NCI-H526 treated with DMSO at 0.1 percent for 48 hours (cell line): ENCODE measurements around the gene MARCHF5.

Experiments
- DNase-seq: peaks from one replicate; lab custom pipeline; 2025; lab: John Stamatoyannopoulos, UW

The MARCHF5 gene, protein sequence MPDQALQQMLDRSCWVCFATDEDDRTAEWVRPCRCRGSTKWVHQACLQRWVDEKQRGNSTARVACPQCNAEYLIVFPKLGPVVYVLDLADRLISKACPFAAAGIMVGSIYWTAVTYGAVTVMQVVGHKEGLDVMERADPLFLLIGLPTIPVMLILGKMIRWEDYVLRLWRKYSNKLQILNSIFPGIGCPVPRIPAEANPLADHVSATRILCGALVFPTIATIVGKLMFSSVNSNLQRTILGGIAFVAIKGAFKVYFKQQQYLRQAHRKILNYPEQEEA

DNA sequence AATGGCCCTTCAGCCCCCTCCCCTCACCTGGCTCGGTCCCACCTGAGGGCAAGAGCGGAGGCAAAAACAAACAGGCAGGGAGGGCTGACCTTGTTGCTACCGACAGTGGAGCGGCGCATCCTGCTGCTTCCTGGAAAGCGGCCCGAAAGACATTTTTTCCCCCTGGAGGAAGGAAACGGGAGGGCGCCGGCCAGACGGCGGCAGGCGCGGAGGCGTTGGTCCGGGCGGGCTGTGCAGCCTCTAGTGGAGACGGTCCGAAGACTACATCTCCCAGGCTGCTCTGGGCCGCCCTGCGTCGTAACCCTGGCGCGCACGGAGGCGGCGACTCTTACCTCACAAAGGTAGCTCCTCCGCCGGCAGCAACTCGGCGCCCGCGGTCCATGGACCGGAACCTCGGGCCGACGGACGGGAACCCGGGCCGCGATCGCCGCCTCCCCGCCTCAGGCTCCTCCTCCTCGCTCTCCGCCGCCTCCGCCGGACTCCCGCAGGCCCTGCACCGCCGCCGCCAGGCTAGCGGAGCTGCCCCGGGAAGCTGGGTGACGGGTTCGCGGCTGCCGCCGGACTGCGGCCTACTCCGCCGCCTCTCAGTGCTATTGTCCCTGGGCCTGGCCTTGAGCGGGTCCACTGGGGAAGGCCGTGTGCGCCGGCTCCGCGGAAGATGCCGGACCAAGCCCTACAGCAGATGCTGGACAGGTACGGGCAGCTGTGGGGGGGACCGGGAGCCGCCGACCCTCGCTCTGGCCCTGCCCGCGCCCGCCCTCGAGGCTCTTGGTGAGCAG is at the start of gene MARCHF5, which contains the start of gene CPEB3:
Gene MARCHF5, plus strand, starts transcription at position 331 of the 779 bp plus-strand sequence. Its CDS starts 328 bp downstream, at position 659.
Gene CPEB3, minus strand, starts transcription at position 242 of the 779 bp plus-strand sequence. CDS start 50,728 bp downstream, outside the sequence.
- DNase-seq = peak; percentile 85

DNA sequence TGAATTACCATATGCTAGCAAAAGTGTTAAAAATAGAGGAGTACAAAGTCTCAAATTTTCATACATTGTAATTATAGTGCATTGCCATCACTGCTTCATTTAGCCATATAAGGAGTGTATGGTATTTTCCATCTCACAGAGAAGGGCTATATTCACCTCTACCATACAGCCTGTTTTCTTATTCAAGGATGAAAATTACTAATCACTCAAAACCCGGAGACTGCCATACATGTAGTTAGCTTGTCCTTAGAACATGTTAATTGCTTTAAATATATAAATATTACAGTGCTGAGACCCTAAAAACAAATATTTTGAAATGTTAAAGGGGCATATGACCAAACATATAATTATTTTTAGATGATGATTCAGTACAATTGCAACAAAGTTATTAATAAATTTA is 49.5 kb upstream of the MARCHF5 start:
- DNase-seq = no peak

DNA sequence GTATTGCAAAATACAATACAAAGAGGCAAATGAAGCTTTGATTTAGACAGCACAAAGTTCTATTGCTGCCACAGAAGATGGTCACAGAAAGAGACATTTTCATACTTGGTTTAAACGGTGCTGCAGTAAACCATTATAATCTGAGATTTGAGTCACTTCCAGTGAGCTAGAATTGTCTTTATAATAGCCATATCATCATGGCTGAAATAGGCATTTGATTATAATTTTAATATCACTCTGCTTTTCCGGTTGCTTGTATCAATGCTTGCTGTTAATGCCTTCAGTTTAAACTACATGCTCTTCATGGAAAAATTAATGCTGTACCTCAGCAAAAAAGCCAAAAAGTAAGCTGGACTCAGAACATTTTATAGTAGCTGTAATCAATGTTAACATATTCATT is 48.6 kb upstream of the MARCHF5 start:
- no peak for DNase-seq

- DNase-seq = peak; percentile 82
Measured at GRCh38 chr10:92242910-92243671, 47.9 kb upstream of the MARCHF5 start.

GRCh38 chr10:92244796-92245195 is 46.2 kb upstream of the MARCHF5 start:
- no peak for DNase-seq

DNA sequence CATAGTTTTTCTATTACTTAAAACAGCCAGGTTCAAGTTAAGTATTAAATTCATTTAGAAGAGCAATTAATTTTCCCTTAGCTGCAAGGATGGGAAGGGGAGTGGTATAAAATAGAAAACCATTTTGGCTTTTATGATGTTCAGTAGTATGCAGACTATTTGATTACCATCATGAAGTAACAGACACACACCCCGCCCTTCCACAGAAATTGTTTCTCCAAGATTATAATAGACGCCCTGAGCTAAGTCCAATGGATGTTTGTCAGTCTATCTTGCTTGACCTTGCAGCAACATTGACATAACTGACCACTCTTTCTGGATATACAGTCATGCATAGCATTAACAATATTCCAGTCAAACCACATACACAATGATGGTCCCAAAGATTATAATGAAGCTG is 42.4 kb upstream of the MARCHF5 start:
- DNase-seq = no peak

DNA sequence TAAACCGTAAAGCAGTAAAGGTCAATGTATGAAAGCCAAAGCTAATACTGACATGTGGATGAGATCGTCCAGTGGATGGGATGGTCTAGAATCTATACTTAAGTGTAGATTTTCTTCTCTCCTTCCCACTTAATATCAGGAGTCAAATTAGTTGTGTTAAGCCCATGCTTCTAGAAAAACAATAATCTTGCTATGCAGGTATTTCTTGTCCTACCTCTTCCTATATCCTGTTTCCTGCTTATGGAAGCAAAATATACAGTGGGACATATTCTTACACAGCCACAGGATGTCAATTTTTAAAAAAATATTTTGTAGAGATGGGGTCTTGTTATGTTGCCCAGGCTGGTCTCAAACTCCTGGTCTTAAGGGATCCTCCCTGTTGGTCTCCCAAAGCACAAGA is 27.6 kb upstream of the MARCHF5 start:
- no peak for DNase-seq

GRCh38 chr10:92264249-92264648 is 26.7 kb upstream of the MARCHF5 start:
- DNase-seq = no peak

DNA sequence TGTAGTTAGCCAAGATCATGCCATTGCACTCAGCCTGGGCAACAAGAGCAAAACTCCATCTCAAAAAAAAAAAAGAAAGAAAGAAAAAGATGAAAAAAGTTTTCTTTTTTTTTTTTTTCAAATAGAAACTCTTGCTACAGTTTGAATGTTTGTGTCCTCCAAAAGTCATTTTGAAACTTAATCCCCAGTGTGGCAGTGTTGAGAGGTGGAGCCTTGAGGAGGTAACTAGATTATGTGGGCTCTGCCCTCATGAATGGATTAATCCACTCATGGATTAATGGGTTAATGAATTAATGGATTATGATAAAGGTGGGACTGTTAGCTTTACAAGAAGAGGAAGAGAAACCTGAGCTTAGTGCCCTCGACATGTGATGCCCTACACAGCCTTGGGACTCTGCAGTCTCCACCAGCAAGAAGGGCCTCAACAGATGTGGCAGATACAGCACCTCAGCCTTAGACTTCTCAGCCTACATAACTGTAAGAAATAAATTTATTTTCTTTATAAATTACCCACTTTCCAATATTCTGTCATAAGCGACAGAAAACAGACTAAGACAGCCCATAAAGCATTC is 25.2 kb upstream of the MARCHF5 start:
- DNase-seq = no peak

- no peak for DNase-seq
Measured at GRCh38 chr10:92267343-92267742, 23.6 kb upstream of the MARCHF5 start.

DNA sequence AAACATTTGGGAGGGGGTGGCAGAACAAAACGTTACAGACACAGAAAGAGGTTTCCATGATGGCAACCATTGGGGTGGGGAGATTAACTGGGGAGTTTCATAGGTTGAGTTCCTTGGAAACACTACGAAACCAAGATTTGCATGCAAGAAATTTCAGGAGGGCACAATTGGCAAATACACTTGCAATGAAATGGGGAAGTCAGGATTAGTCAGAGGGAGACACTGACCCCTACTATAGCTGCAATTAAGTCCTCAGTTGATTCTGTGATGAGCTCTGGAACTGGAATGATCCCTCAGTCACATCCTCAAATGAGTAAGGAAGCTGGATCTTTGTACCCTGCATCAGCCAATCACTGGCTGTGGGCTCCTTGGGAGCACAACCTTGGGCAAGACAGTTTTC is 22.2 kb upstream of the MARCHF5 start:
- DNase-seq = no peak

DNA sequence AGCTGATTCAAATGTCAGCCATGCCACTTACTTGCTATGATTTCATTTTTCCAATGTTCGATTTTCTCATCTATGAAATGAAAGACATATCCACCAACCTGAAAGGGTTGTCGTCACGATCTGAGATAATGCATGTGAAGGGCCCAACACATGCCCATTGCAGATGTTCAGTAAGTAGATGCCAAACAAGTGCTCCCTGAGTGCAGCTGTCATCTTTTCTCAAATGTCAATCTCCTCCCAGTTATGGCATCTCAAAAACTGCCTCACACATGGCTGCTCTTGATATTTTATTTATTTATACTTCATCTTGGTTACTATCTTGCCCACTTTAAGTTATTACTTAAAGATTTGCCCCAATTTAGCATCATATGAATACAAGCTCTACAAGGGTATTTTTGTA is 16.9 kb upstream of the MARCHF5 start:
- no peak for DNase-seq

DNA sequence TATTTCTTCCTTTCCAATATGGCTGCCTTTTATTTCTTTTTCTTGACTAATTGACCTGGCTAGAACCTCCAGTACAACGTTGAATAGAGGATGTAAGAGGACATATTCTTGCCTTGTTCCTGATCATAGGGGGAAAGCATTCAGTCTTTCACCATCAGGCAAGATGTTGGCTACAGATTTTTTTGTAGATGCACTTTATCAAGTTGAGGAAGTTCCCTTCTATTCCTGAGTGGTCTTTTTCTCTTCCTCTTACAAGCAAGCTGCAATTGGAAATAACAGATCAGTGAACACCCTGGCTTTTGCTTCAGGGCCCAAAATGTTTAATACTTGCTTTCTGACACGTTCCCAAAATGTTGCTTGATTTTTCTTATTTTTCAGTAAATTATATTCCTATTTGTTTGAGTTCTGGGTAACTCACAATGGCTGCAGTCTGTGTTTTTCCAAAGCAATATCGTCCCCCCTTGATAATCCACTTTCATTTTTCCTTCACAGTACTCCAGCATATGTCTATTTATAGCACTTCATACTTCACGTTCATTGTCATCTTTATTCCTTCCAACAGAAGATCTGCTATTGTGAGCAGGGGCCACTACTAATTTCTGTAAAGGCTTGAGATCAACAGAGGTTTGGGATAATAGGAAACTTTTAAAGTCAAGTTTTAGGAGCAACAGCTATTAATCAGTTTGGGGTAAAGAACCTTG is 11.8 kb upstream of the MARCHF5 start:
- DNase-seq = no peak

GRCh38 chr10:92284112-92284704 is 6.8 kb upstream of the MARCHF5 start:
- no peak for DNase-seq

DNA sequence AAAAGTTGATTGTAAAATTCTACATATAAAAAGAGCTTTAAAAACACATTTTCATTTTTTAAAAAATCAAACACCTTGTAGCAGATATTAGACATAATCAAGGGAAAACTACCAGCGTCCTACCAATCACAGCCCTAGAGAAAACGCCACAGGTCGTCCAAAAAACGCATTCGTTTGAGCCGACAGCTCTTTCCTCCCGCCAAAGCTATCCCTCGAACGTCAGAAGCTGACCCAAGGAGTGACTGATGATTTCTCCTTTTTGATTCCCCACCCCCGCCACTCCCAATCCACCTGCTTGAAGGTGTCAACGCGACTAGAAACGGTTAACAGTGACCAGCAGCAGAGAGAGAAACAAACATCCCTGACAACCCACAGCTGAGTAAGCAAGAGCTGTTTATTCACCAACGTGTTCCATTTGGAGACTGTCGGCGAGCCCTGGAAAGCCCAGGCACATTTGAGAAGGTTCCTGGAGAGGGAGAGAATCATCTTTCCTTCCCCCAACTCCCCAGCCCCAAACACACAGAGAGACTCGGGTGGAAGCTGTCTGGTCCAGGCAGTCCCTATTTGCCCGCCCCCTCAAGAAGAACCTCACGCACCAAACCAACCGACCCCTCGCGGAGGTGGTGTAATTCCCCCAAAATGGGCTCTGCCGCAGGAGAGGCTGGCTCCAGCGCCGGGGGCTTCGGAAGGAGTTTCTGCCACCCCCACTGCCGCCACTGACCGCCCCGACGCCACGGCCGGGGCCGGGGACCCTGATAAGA is 711 bp upstream of the MARCHF5 start:
- DNase-seq = peak; percentile 56

GRCh38 chr10:92291616-92291865 is 574 bp downstream of the MARCHF5 start:
- no peak for DNase-seq

- DNase-seq = peak; percentile 3
Measured at GRCh38 chr10:92291921-92292845, 1.2 kb downstream of the MARCHF5 start.

GRCh38 chr10:92298487-92298886 is 7.5 kb downstream of the MARCHF5 start:
- DNase-seq = no peak

DNA sequence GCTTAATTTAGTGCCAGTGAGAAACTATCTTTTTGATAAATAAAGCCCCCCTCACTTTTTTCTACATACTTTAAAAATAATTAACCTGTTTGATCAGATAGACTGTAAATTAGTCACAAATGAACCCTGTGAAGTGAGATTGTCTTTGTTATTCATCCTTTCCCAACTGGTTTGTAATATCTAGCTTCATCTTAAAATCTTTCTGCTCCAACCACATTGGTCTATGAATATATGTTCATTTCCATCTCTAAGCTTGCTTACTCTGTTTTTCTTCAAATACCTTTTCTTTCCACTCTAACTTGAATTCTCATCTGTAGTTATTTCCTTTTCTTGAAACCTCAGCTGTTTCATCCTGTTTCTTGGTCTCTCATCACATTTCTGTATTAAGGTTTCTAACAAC is 12.1 kb downstream of the MARCHF5 start:
- DNase-seq = no peak

- no peak for DNase-seq
Measured at GRCh38 chr10:92304061-92304460, 13.1 kb downstream of the MARCHF5 start.
